Ovary (tissue), 9 donors: ENCODE data around the gene GPC6. TPM values are rescaled to one million over a fixed set of nuclear protein-coding genes. Genes with fewer than 3 reads are reported as not detected.

Source experiments
- DNase-seq, 5 donors: peaks; one replicate each; pipeline ENCODE4 v3.0.0-alpha.2; 2019 to 2020
- H3K27ac ChIP-seq, 2 donors: fragments of 200-600 bp; one replicate each; pipeline versions ENCODE4 v1.5.1 to v1.8.0; 2019 to 2022
- H3K27me3 ChIP-seq: fragments of 200-600 bp; one replicate; pipeline ENCODE4 v1.8.0; 2022
- H3K36me3 ChIP-seq: fragments of 200-600 bp; sonication (generic); one replicate; pipeline ENCODE4 v1.5.1; 2019
- H3K4me1 ChIP-seq: one replicate; pipeline ENCODE4 v1.8.1; 2013; ENCODE audit warnings: mild to moderate bottlenecking, moderate library complexity; ENCODE audit not compliant: insufficient read depth
- H3K4me3 ChIP-seq: fragments of 200-600 bp; sonication (generic); one replicate; pipeline ENCODE4 v1.5.1; 2017
- H3K9me3 ChIP-seq, 2 donors: fragments of 200-600 bp in 1 of 2; sonication (generic) in 1 of 2; one replicate each; pipeline versions ENCODE4 v1.5.1 to v1.8.1; 2013 to 2019; ENCODE audit warnings: mild to moderate bottlenecking in 1 of 2, moderate library complexity in 1 of 2
- CTCF ChIP-seq, 3 donors: fragments of 450-650 bp in 2 of 3; fragments of 200-600 bp in 1 of 3; IDR thresholded peaks; one replicate each; pipeline versions ENCODE4 v1.5.1 to v1.8.0; 2016 to 2022; ENCODE audit warnings: antibody characterized with exemption in 3 of 3, mild to moderate bottlenecking in 1 of 3
- EP300 ChIP-seq: sonication (generic); formaldehyde crosslinking; IDR thresholded peaks from one replicate; pipeline ENCODE4 v1.6.1; 2017; ENCODE audit warnings: antibody characterized with exemption
- POLR2A ChIP-seq: fragments of 450-650 bp; IDR thresholded peaks from one replicate; pipeline ENCODE4 v1.6.1; 2017; ENCODE audit warnings: antibody characterized with exemption, mild to moderate bottlenecking, moderate library complexity
- WGBS, 3 donors: extraction: QIAGEN DNeasy Blood & Tissue Kit in 1 of 3; methylation state at CpG; one replicate each; pipeline versions ENCODE4 v1.1.5 to v1.1.7; 2013 to 2017; 5-methylcytosine and 5-hydroxymethylcytosine counted together
- intact Hi-C, 4 donors: fragments of 100-400 bp; cut with DNase I; formaldehyde crosslinking; loops; one replicate each; pipeline versions ENCODE4 v1.11.0 to v1.15.1; 2022 to 2023
- polyA plus RNA-seq, 2 donors: library from polyadenylated mRNA; stranded (reverse); fragments of 200-250 nt in 1 of 2; fragments of 350-450 nt in 1 of 2; fragmentation: Illumina TruSeq in 1 of 2; extraction: RNeasy Lipid Tissue Mini Kit (QIAGEN cat#74804) in 1 of 2; gene quantifications; one replicate each; pipeline ENCODE4 v1.2.3, GENCODE V29; 2013 to 2014
- total RNA-seq, 7 donors: library from RNA; depleted of rRNA in 2 of 7; stranded (reverse); fragments of >200 nt in 2 of 7; fragmentation: NEBNext Ultra II Directional in 3 of 7; extraction: Animal tissue kit (Norgen Biotek cat#: 25700) in 3 of 7; gene quantifications; one replicate each; pipeline versions ENCODE4 v1.1.0 to v1.2.4, GENCODE V29; 2016 to 2023
- donor health status: DM: no; HTN: no; CAD: no; lungs with moderate emphysema.
- donor health status: DM: no; HTN: no; CAD: no.
- donor health status: Bipolar disorder and iron deficiency.
- donor health status: DM: yes; HTN: yes; CAD: no.
- donor health status: DM: no; HTN: no; CAD: no.
- donor health status: DM: yes; HTN: yes; CAD: no.

GPC6 gene
- total and polyA plus RNA-seq, 9 donors: 4.3 to 22.3 (median 17.9) TPM

- Histone ChIP-seq H3K4me1 (peaks cover 2% of the 10 kb centered on the region), H3K4me3 (no peak overlapping the region), H3K36me3 (no peaks in the 10 kb centered on the region), H3K9me3 (no peaks in the 10 kb centered on the region), H3K27me3 (no peaks in the 10 kb centered on the region), H3K27ac (no peak overlapping the region)
- WGBS, 3 donors: 94 to 95% (median 95%) methylated on average over 8 of the region's 8 CpGs
- no peak for DNase-seq
- no peak for TF ChIP-seq POLR2A
- TF ChIP-seq CTCF (IDR thresholded peaks at IDR 0.05): no peak
- TF ChIP-seq EP300: no peak
- intact Hi-C loops: no loop called here
Observed at GRCh38 chr13:93280688-93281087, 54.1 kb downstream of the GPC6 start.

GRCh38 chr13:93283255-93283654, 56.6 kb downstream of the GPC6 start:
- no peaks in the 10 kb centered on the region for H3K27me3 ChIP-seq
- H3K36me3 ChIP-seq: no peaks in the 10 kb centered on the region
- H3K27ac ChIP-seq: no peak overlapping the region
- no peak for DNase-seq
- H3K4me3 ChIP-seq: no peak overlapping the region
- intact Hi-C loops: no loop called here
- TF ChIP-seq CTCF (IDR thresholded peaks at IDR 0.05) (no peak), EP300 (no peak), POLR2A (no peak)
- 46 to 59% (median 55%) methylated on average over 4 of the region's 4 CpGs for WGBS, 3 donors
- no peaks in the 10 kb centered on the region for H3K9me3 ChIP-seq
- H3K4me1 ChIP-seq: peaks cover 2% of the 10 kb centered on the region

GRCh38 chr13:93284064-93284463, 57.5 kb downstream of the GPC6 start:
- Histone ChIP-seq H3K4me3 (no peak overlapping the region), H3K4me1 (peaks cover 2% of the 10 kb centered on the region), H3K27me3 (no peaks in the 10 kb centered on the region), H3K36me3 (no peaks in the 10 kb centered on the region), H3K27ac (no peak overlapping the region), H3K9me3 (no peaks in the 10 kb centered on the region)
- WGBS, 3 donors: 73 to 80% (median 73%) methylated on average over 1 of the region's 1 CpG
- intact Hi-C loops: no loop called here
- no peak for DNase-seq
- no peak for TF ChIP-seq CTCF (IDR thresholded peaks at IDR 0.05)
- no peak for TF ChIP-seq EP300
- no peak for TF ChIP-seq POLR2A

- H3K36me3 ChIP-seq: no peaks in the 10 kb centered on the region
- no peaks in the 10 kb centered on the region for H3K9me3 ChIP-seq
- no peaks in the 10 kb centered on the region for H3K27me3 ChIP-seq
- no peak for DNase-seq
- intact Hi-C loops: no loop called here
- no peak overlapping the region for H3K4me3 ChIP-seq
- WGBS, 3 donors: 74 to 80% (median 79%) methylated on average over 4 of the region's 4 CpGs
- TF ChIP-seq CTCF (IDR thresholded peaks at IDR 0.05) (no peak), EP300 (no peak), POLR2A (no peak)
- no peak overlapping the region for H3K27ac ChIP-seq
- peaks cover 2% of the 10 kb centered on the region for H3K4me1 ChIP-seq
Observed at GRCh38 chr13:93286047-93286446, 59.4 kb downstream of the GPC6 start.

- 88 to 90% (median 90%) methylated on average over 4 of the region's 4 CpGs for WGBS, 3 donors
- Histone ChIP-seq H3K9me3 (no peaks in the 10 kb centered on the region), H3K4me3 (no peak overlapping the region), H3K4me1 (peaks cover 2% of the 10 kb centered on the region), H3K27ac (no peak overlapping the region), H3K27me3 (no peaks in the 10 kb centered on the region), H3K36me3 (no peaks in the 10 kb centered on the region)
- no peak for DNase-seq
- TF ChIP-seq POLR2A: no peak
- TF ChIP-seq CTCF (IDR thresholded peaks at IDR 0.05): no peak
- TF ChIP-seq EP300: no peak
- intact Hi-C loops: no loop called here
Observed at GRCh38 chr13:93289053-93289452, 62.4 kb downstream of the GPC6 start.
